Left lung (tissue), 10 donors: ENCODE results near the gene IRF8. TPM values are rescaled to one million over a fixed set of nuclear protein-coding genes. Genes with fewer than 3 reads are reported as not detected.

Source experiments
- ATAC-seq: fragments of 200-7000 bp; cut with Tn5 transposase; one replicate; pipeline ENCODE4 v1.9.1; 2020; ENCODE audit warnings: moderate library complexity
- DNase-seq, 4 donors: peaks; one replicate each; pipeline ENCODE4 v3.0.0-alpha.2; 2013 to 2020
- H3K27ac ChIP-seq, 2 donors: fragments of 200-600 bp; sonication (generic) in 1 of 2; one replicate each; pipeline versions ENCODE4 v1.5.0 to v1.8.0; 2020 to 2021
- H3K27me3 ChIP-seq, 2 donors: fragments of 200-600 bp; sonication (generic) in 1 of 2; one replicate each; pipeline versions ENCODE4 v1.5.0 to v1.8.0; 2020 to 2021
- H3K36me3 ChIP-seq, 2 donors: fragments of 200-600 bp; sonication (generic) in 1 of 2; one replicate each; pipeline versions ENCODE4 v1.5.0 to v1.8.0; 2020 to 2021
- H3K4me1 ChIP-seq, 2 donors: fragments of 200-600 bp; one replicate each; pipeline ENCODE4 v1.8.0; 2021
- H3K4me3 ChIP-seq, 2 donors: fragments of 200-600 bp; sonication (generic) in 1 of 2; one replicate each; pipeline versions ENCODE4 v1.5.0 to v1.8.0; 2020 to 2021; ENCODE audit warnings: mild to moderate bottlenecking in 1 of 2
- H3K9me3 ChIP-seq, 2 donors: fragments of 200-600 bp; sonication (generic) in 1 of 2; one replicate each; pipeline versions ENCODE4 v1.5.0 to v1.8.0; 2020 to 2021
- CTCF ChIP-seq, 2 donors: fragments of 200-600 bp; sonication (generic) in 1 of 2; IDR thresholded peaks; one replicate each; pipeline versions ENCODE4 v1.5.0 to v1.8.0; 2021; ENCODE audit warnings: antibody characterized with exemption in 2 of 2
- intact Hi-C, 2 donors: fragments of 100-400 bp; cut with DNase I; formaldehyde crosslinking; loops; one replicate each; pipeline versions ENCODE4 v1.11.2 to v1.14.2; 2022
- polyA plus RNA-seq, 6 donors: library from polyadenylated mRNA; unstranded; fragments of 120-200 nt; gene quantifications; one replicate each; pipeline ENCODE4 v1.2.1, GENCODE V29; 2013; ENCODE audit not compliant: insufficient read length in 6 of 6
- total RNA-seq, 2 donors: library from RNA; stranded (reverse); fragmentation: NEBNext Ultra II Directional; extraction: Animal tissue kit (Norgen Biotek cat#: 25700); gene quantifications; one replicate each; pipeline ENCODE4 v1.2.1, GENCODE V29; 2021
- donor health status: DM: no; HTN: yes; CAD: no.
- donor health status: DM: no; HTN: no; CAD: no.

IRF8 gene
- total and polyA plus RNA-seq, 8 donors: 9.8 to 33.6 (median 15.2) TPM

GRCh38 chr16:85858984-85859817 lies 39.8 kb upstream of the IRF8 start:
- intact Hi-C loops: no loop called here
- Histone ChIP-seq H3K9me3 (peaks cover 0 to 2% of the 10 kb centered on the region in 2 donors), H3K4me1 (peaks cover 0 to 19% of the 10 kb centered on the region in 2 donors), H3K4me3 (no peak overlapping the region), H3K27me3 (no peaks in the 10 kb centered on the region), H3K36me3 (no peaks in the 10 kb centered on the region), H3K27ac (no peak overlapping the region)
- TF ChIP-seq CTCF (IDR thresholded peaks at IDR 0.05): no peak
- DNase-seq (no peak), ATAC-seq (no peak)

- peaks cover 0 to 2% of the 10 kb centered on the region in 2 donors for H3K9me3 ChIP-seq
- no peak for TF ChIP-seq CTCF (IDR thresholded peaks at IDR 0.05)
- ATAC-seq: no peak
- H3K4me3 ChIP-seq: no peak overlapping the region
- H3K4me1 ChIP-seq: peaks cover 0 to 13% of the 10 kb centered on the region in 2 donors
- no peak overlapping the region for H3K27ac ChIP-seq
- H3K27me3 ChIP-seq: no peaks in the 10 kb centered on the region
- H3K36me3 ChIP-seq: no peaks in the 10 kb centered on the region
- no peak for DNase-seq
- intact Hi-C loops: no loop called here
These were observed 39.2 kb upstream of the IRF8 start for GRCh38 chr16:85859818-85860125.

GRCh38 chr16:85860413-85861094 lies 38.4 kb upstream of the IRF8 start:
- Histone ChIP-seq H3K9me3 (no peaks in the 10 kb centered on the region), H3K4me1 (peaks cover 0 to 13% of the 10 kb centered on the region in 2 donors), H3K4me3 (no peak overlapping the region), H3K27me3 (no peaks in the 10 kb centered on the region), H3K36me3 (no peaks in the 10 kb centered on the region), H3K27ac (no peak overlapping the region)
- TF ChIP-seq CTCF (IDR thresholded peaks at IDR 0.05): no peak
- DNase-seq: no peak
- ATAC-seq: peak; percentile 18
- intact Hi-C loops: no loop called here

GRCh38 chr16:85861095-85861825 lies 37.7 kb upstream of the IRF8 start:
- intact Hi-C loops: no loop called here
- H3K36me3 ChIP-seq: no peaks in the 10 kb centered on the region
- peak; percentile 74 for ATAC-seq
- no peak overlapping the region for H3K4me3 ChIP-seq
- no peaks in the 10 kb centered on the region for H3K9me3 ChIP-seq
- no peak overlapping the region for H3K27ac ChIP-seq
- H3K27me3 ChIP-seq: no peaks in the 10 kb centered on the region
- no peak for TF ChIP-seq CTCF (IDR thresholded peaks at IDR 0.05)
- no peak for DNase-seq
- H3K4me1 ChIP-seq: peaks cover 0 to 13% of the 10 kb centered on the region in 2 donors
